T-helper 9 cell (primary cell): Measurements from ENCODE around the gene MYH7B.

ENCODE experiments used
- DNase-seq: peaks from one replicate; pipeline ENCODE4 v3.0.0-alpha.2; 2020

Gene MYH7B

GRCh38 chr20:34945315-34946077 lies 10.2 kb upstream of the MYH7B start:
- DNase-seq, result no peak

DNA sequence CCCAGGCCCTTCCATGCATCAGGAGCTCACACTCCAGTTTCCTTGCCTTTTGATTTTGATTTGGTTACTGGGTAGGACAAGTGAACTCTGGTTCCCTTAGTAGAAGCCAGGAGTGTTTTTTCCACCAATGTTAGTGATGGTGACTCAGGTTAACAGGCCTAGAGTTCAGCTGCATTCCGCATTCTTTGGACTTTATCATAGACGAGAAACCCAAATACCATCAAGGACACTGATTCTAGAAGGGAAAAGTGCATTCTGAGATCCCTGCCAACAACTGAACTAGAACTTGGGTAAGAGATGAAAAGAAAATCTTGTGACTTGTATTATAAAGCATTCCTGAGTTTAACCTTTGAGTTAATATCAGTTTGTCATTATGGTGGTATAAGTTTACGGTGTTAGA lies 9.0 kb upstream of the MYH7B start:
- no peak for DNase-seq

DNA sequence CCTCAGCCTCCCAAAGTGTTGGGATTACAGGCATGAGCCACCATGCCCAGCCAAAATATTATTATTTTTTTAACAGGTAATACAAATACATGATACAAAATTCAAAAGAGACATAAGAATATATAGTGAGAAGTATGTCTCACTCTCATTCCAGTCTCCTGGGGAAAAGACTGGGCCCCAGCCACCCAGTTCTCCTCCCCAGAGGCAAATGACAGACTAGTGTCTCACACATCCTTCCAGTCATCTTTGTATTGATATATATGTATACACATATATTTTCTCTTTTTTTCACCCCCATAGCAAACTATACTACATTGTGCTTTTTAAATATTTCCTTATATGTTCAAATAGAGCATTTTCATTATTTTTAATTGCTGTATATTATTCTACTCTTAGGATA lies 8.3 kb upstream of the MYH7B start:
- DNase-seq, result no peak

GRCh38 chr20:34948030-34948429 lies 7.6 kb upstream of the MYH7B start:
- DNase-seq, result no peak

DNA sequence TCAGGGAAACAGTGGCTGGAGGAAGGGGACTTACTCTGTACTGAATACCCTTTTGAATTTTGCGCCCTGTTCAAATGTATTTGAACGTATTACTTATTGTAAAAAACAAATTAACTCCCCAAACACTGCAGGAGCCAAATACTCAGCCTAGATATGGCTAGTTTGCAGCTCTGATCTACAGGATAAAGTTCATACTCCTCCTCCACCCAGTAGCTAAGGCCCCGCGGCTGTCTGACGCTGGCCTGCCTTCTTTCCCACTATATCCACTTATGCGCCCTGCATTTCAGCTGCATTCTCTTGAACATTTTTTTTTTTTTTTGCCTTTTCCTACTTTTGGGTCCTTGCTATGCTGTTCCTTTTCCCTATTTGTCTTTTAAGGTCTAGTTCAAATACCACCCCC lies 6.5 kb upstream of the MYH7B start:
- DNase-seq, result no peak

GRCh38 chr20:34951252-34951651 lies 4.4 kb upstream of the MYH7B start:
- no peak for DNase-seq

GRCh38 chr20:34951652-34952051 lies 4.0 kb upstream of the MYH7B start:
- DNase-seq, result no peak

- no peak for DNase-seq
Observed at GRCh38 chr20:34952671-34953070, 3.0 kb upstream of the MYH7B start.

- no peak for DNase-seq
Observed at GRCh38 chr20:34953960-34954359, 1.7 kb upstream of the MYH7B start.

DNA sequence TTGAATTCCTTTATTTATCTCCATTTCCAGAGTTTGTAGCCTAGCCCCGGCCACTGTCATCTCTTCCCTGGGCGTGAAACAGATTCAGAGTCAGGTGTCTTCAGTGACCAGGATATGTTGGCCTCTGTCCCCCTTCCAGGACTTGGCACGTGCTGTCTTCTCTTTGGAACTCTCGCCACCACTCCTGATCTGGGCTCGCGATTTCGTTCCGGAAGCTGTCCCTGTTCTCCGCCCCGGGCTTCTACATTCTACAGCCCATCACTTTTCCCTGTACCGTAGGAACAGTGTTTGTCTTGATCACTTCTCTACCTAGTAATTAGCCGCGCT lies 801 bp upstream of the MYH7B start:
- DNase-seq, result no peak

DNA sequence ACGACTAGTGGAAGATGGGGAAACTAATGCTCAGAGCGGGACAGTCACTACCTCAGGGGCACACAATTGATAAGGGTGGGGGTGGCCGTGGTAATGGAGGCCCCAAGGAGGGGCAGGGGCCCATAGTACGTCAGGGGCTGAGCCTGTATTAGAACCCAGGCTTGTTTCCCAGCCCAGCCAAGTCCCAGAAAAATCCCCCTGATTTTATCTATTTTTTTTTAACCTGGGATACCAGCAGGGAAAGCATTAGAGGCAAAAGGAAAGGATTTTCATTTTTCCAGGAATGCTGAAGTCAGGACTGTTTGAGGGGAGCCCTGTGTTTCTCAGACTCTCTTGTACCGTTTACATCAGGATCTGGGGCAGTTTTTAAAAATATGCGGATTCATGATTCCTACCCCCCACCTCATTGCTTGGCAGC lies 382 bp downstream of the MYH7B start:
- no peak for DNase-seq

DNA sequence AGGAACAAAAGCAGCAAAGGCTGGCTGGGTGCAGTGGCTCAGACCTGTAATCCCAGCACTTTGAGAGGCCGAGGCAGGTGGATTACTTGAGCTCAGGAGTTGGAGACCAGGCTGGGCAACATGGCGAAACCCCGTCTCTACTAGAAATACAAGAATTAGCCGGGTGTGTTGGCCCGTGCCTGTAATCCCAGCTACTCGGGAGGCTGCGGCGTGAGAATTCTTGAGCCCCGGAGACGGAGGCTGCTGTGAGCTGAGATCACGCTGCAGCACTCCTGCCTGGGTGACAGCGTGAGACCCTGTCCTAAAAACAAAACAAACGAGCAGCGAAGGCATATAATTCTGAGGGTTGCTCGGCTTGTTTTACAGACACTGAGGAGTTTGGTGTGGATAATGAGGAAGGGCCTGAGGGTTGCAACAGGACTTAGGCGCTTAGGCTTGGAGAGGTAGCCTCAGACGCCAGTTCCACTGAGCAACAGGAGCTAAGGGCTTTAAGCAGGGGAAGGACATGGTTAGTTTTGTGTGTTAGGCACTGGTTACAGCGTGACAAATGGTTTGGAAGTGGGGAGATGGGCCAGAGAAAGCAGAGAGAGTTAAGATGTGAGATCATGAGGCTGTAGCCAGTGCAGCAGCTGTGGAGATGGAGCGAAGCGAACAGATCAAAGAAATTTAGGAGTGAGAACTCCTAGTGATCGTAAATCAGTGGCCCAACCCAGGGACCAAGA lies 1.2 kb downstream of the MYH7B start:
- DNase-seq, result no peak

DNA sequence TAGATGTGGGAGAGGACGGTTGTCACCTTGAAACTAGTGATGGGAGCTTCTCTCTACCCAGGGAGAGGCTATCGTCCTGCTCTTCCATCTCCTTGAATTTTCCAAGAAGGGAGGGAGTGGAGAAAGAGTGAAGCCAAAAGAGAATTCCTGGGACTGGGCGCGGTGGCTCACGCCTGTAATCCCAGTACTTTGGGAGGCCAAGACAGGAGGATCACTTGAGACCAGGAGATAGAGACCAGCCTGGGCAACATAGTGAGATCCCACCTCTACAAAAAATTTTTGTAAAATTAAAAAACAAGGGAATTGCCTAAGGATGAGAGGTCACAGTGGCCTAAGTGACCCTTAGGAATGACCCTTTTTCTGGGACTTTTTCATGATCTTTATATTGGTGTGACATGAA lies 8.8 kb downstream of the MYH7B start:
- no peak for DNase-seq

GRCh38 chr20:34965051-34965450 lies 9.4 kb downstream of the MYH7B start:
- no peak for DNase-seq

GRCh38 chr20:34967421-34967820 lies 11.8 kb downstream of the MYH7B start:
- no peak for DNase-seq

- DNase-seq, result no peak
Observed at GRCh38 chr20:34968042-34968775, 12.5 kb downstream of the MYH7B start.

- DNase-seq, result no peak
Observed at GRCh38 chr20:34970193-34970840, 14.6 kb downstream of the MYH7B start.

DNA sequence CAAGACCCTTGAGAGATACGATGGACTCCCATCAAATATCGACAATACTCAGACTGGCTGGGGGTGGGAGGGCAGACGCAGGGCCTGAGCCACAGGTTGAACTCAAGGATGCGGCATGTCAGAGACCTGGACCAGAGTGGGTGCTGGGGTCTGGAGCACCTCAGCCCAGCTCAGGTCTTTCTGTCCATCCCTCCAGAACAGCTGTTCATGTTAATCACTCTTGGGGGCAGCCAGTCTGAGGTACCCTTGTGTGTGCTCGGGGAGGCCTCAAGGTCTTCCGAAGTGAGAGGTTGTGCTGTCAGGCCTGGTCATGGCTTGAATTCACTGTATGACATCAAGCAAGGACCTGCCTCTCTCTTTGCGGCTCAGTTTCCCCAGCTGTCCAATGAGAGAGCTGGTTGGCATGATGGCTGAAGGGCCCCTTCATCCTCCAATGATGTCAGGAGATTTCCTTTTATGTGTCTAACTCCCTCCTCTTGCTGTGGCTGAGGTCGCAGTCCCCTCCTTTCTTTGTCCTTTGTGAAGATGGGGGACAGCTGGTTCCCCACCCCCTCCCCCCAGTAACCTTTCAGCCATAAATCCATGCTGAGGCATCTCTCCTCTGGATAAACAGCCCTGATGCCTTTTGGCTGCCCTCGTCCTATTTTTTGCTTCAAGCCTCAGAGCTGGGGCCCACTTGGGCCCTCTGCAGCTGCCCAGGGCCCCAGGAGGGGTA lies 15.3 kb downstream of the MYH7B start:
- DNase-seq, result no peak

DNA sequence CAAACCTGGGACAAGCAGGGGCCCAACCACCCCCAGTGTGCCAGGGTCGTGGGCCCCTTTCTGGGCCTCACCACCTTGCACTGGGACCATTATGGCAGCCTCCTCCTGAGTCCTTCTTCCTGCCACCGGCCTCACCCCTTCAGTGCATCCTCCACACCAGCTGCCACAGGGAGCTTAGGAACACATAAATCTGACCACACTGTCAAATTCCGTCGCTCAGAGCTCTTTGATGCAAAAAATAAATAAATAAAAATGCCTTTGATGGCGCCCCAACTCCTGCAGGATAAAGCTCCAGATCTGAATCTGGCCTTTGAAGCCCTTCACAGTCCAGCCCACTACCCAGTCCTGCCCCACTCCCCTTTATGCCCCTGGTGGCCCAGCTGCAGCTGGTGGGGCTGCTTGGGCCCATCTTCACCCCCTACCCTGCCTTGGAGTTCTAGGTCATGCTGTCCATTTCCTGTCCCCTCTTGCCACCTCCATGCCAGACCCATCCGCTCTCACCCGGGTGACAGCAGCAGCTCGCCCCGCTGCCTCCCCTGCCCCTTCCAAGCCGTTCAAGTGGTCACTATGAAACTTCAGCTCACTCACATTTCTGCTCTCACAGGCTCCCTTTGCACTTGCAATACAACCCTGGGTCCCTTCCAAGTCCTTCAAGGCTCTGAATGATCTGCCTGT lies 16.0 kb downstream of the MYH7B start:
- no peak for DNase-seq

DNA sequence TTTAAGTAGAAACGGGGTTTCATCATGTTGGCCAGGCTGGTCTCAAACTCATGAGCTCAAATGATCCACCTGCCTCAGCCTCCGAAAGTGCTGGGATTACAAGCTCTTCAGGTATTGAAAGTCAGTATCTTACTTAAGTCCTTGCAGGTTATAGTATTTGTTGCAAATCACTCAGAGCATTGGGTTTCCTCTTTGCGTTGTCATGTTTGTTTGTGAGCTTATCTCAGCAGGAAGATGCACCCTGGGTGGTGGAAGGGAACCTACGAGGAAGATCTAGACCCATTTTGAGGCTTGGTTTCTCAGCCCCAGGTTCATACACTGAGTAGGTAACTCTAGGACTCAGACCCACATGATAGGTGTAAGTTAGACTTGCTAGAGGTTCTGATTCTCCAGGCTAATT lies 18.6 kb downstream of the MYH7B start:
- DNase-seq, result no peak

DNA sequence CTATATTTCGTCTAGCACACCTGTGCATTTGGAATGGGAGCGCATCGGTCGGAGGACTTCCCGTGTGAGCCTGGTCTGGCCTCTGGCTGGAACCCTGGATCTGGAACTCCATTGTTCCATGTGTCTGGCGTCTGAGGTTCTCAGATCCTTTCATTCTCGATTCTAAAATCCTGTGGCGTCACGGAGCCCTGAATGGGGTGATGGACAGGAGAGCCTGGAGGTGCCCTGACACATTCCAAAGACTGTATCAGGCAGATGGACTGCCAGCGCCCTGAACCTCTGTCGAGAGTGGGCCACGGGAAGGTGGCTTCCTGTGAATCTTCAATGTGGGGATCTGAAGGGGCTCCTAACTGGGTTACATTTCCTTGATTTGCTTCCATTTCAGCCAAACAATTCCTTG lies 20.6 kb downstream of the MYH7B start:
- DNase-seq, result no peak
